ENCODE results near the gene CFAP251. TPM values are rescaled to one million over a fixed set of nuclear protein-coding genes. Genes with fewer than 3 reads are reported as not detected.

CFAP251 gene
- total and polyA plus RNA-seq, 2 of the 13 experiments (the other 11 are each of a cell fraction or from before 2014, with no cell fraction given), result 0.30 to 0.42 TPM

GRCh38 chr12:122031342-122032216, 113.2 kb downstream of the CFAP251 start:
- no peaks in the 10 kb centered on the region for H3K9me3 ChIP-seq (ENCODE audit: low read length)
- peak; percentile 89 for ATAC-seq
- no TSS peak for BruUV-seq (replicated peaks)
- WGBS (ENCODE audit: low lambda C conversion rate), result 70% methylated on average over 18 of the region's 21 CpGs
- no peak overlapping the region for H2AFZ ChIP-seq (ENCODE audit: low read length)
- in situ Hi-C loops (cut with HindIII; ENCODE audit: extremely low pct_ligation_motif_present, low pct_unique_long_range_greater_than_20kb), result no loop called here
- H4K20me1 ChIP-seq (ENCODE audit: insufficient read depth, low read length), result 0 out of 2 replicates have a peak, but pooled peaks cover 3% of the 10 kb centered on the region
- H3K36me3 ChIP-seq (replicated peaks in 1 of 2; ENCODE audit: control insufficient read depth in 1 of 2, insufficient read depth in 2 of 2, low read length in 2 of 2), result peaks cover 3 to 17% of the 10 kb centered on the region in 2 experiments; a peak in 4 of 5 replicates
- ChIA-PET CTCF (ENCODE audit: low intra/inter-chr PET ratio, low total read pairs) (interaction anchor here (0.9 kb wide), 1 partner anchor 92 kb away, joined by 4 read pairs; no protein-coding TSS in a partner anchor), POLR2A (no interaction called here)
- no peak overlapping the region for H3K27ac ChIP-seq (ENCODE audit: extremely low read length, insufficient read depth, low read length)
- peaks cover 20% of the 10 kb centered on the region for H3K4me1 ChIP-seq (ENCODE audit: insufficient read depth, low read length)
- intact Hi-C loops (cut with micrococcal nuclease; ENCODE audit: unreplicated experiment), result no loop called here
- H3K4me2 ChIP-seq (ENCODE audit: low read depth, low read length), result no peak overlapping the region
- no peaks in the 10 kb centered on the region for H3K27me3 ChIP-seq (ENCODE audit: control insufficient read depth in 1 of 2, insufficient read depth in 2 of 2, low read length in 2 of 2)
- DNase-seq (ENCODE audit: low spot score), result no peak
- H3K4me3 ChIP-seq (replicated peaks in 1 of 3; ENCODE audit: insufficient read depth in 1 of 3, low read depth in 2 of 3, low read length in 3 of 3), result no peak overlapping the region
- no peak overlapping the region for H3K9ac ChIP-seq (ENCODE audit: insufficient read depth, low read depth, low read length)
- FAIRE-seq, result no peak
- peaks cover 8% of the 10 kb centered on the region for H3K79me2 ChIP-seq (ENCODE audit: insufficient read depth, low read length)
- TF ChIP-seq ZNF687 (CRISPR knock-in tag; IDR thresholded peaks at IDR 0.05), result peak; percentile 40
- TF ChIP-seq TMF1 (CRISPR knock-in tag; IDR thresholded peaks at IDR 0.05; ENCODE audit: low read depth), result no peak
- no peak for TF ChIP-seq HNF4A (CRISPR knock-in tag; IDR thresholded peaks at IDR 0.05)
- TF ChIP-seq XRCC5 (optimal IDR thresholded peaks at IDR 0.05; ENCODE audit: low read length), result peak; percentile 52
- 0 out of 2 replicates have a peak, but pooled peaks have one; percentile 33 for TF ChIP-seq RAD21 (CRISPR knock-in tag; IDR thresholded peaks at IDR 0.05)
- peak; percentile 53 for TF ChIP-seq STAG1 (CRISPR knock-in tag; IDR thresholded peaks at IDR 0.05)
- no peak for TF ChIP-seq ZNF609 (CRISPR knock-in tag; IDR thresholded peaks at IDR 0.05; ENCODE audit: borderline replicate concordance)
- no peak for TF ChIP-seq ZNF841 (CRISPR knock-in tag; IDR thresholded peaks at IDR 0.05; ENCODE audit: borderline replicate concordance)
- no peak for TF ChIP-seq POLR2A (IDR thresholded peaks at IDR 0.05; ENCODE audit: insufficient read depth in 1 of 2, low read depth in 2 of 2, low read length in 2 of 2)
- TF ChIP-seq ISX (CRISPR knock-in tag; conservative IDR thresholded peaks at IDR 0.05), result no peak
- no peak for TF ChIP-seq ZNF225 (CRISPR knock-in tag; IDR thresholded peaks at IDR 0.05)
- peak; percentile 55; the same call in 1 of the 2 replicates for TF ChIP-seq ZBTB33 (CRISPR knock-in tag; IDR thresholded peaks at IDR 0.05)
